GM19099 (cell line): ENCODE results near the gene CKS1B.

Experiments used
- POLR2A ChIP-seq: IDR thresholded peaks from 3 replicates; pipeline ENCODE4 v1.6.1; 2011; ENCODE audit warnings: low read depth; ENCODE audit not compliant: insufficient read length; ENCODE audit errors: extremely low read depth

Gene CKS1B

GRCh38 chr1:154974102-154974807 lies at the start of gene CKS1B:
Gene CKS1B, plus strand, starts transcription at chr1:154974681. Its CDS starts 65 bp downstream, at chr1:154974746.
- peak; percentile 73 for TF ChIP-seq POLR2A

- no peak for TF ChIP-seq POLR2A
Observed at GRCh38 chr1:154925335-154926170, 48.9 kb upstream of the CKS1B start.

- no peak for TF ChIP-seq POLR2A
Observed at GRCh38 chr1:154926201-154926600, 48.3 kb upstream of the CKS1B start.

- TF ChIP-seq POLR2A, result no peak
Observed at GRCh38 chr1:154931940-154932487, 42.5 kb upstream of the CKS1B start.

GRCh38 chr1:154934358-154934948 lies 40.0 kb upstream of the CKS1B start:
- no peak for TF ChIP-seq POLR2A

GRCh38 chr1:154935749-154936554 lies 38.5 kb upstream of the CKS1B start:
- TF ChIP-seq POLR2A, result no peak

- peak; percentile 86 for TF ChIP-seq POLR2A
Observed at GRCh38 chr1:154936555-154937084, 37.9 kb upstream of the CKS1B start, which contains the start of gene PMVK. Gene PMVK, minus strand, starts transcription at chr1:154936719. Its CDS starts 34 bp downstream, at chr1:154936685.

- TF ChIP-seq POLR2A, result peak; percentile 47
Observed at GRCh38 chr1:154937085-154937987, 37.1 kb upstream of the CKS1B start.

- no peak for TF ChIP-seq POLR2A
Observed at GRCh38 chr1:154937988-154938386, 36.5 kb upstream of the CKS1B start.

GRCh38 chr1:154938604-154939399 lies 35.7 kb upstream of the CKS1B start:
- no peak for TF ChIP-seq POLR2A

- TF ChIP-seq POLR2A, result no peak
Observed at GRCh38 chr1:154940213-154940560, 34.3 kb upstream of the CKS1B start.

GRCh38 chr1:154940651-154941194 lies 33.8 kb upstream of the CKS1B start:
- TF ChIP-seq POLR2A, result no peak

GRCh38 chr1:154941333-154942013 lies 33.0 kb upstream of the CKS1B start:
- no peak for TF ChIP-seq POLR2A
